ENCODE results near the gene PPP4R3A. TPM values are rescaled to one million over a fixed set of nuclear protein-coding genes. Genes with fewer than 3 reads are reported as not detected.
"Not testable (repeated sequence)": the region's sequence is repeated elsewhere in the genome, so short reads cannot be mapped to it uniquely, and the experiment has no call there.

The PPP4R3A gene
- total and polyA plus RNA-seq, 2 of the 4 experiments (the other 2 are of a cell fraction), result 28.2 to 28.9 TPM

GRCh38 chr14:91494392-91495065 lies 15.6 kb downstream of the PPP4R3A start:
- H2BK5ac ChIP-seq (ENCODE audit: low read depth, low read length, poor library complexity, severe bottlenecking); H2BK15ac ChIP-seq (ENCODE audit: low read depth, low read length); POLR2A ChIA-PET (ENCODE audit: unreplicated experiment); H4K5ac ChIP-seq (ENCODE audit: low read depth, low read length); H2BK120ac ChIP-seq (ENCODE audit: low read depth, low read length); H4K91ac ChIP-seq (ENCODE audit: insufficient read depth, low read depth, low read length); H2AK5ac ChIP-seq (ENCODE audit: low read depth, low read length); BruUV-seq (replicated peaks); H3K14ac ChIP-seq (replicated peaks; ENCODE audit: low read depth, low read length); H3K9me3 ChIP-seq (ENCODE audit: control insufficient read depth, insufficient read depth, low read length); H3K9ac ChIP-seq (ENCODE audit: low read depth, low read length); H3K4me3 ChIP-seq (ENCODE audit: insufficient read depth, low read depth, low read length); H3K56ac ChIP-seq (ENCODE audit: extremely low read depth, insufficient read depth, low read length); CTCF ChIA-PET; dilution Hi-C loops (cut with HindIII; ENCODE audit: low sequenced_read_pairs, unreplicated experiment); ATAC-seq (ENCODE audit: low read depth); intact Hi-C loops (cut with micrococcal nuclease); H3K36me3 ChIP-seq (ENCODE audit: control insufficient read depth, insufficient read depth, low read length); H3K23ac ChIP-seq (ENCODE audit: low read depth, low read length); DNase-seq; H2BK20ac ChIP-seq (ENCODE audit: low read depth, low read length); H3K18ac ChIP-seq (ENCODE audit: low read depth, low read length); H3K4me1 ChIP-seq (ENCODE audit: control insufficient read depth, insufficient read depth, low read length); H3K4ac ChIP-seq (ENCODE audit: low read depth, low read length); H3K9me1 ChIP-seq (ENCODE audit: insufficient read depth, low read length); H4K8ac ChIP-seq (ENCODE audit: low read depth in 2 of 2, low read length in 2 of 2); H3K4me2 ChIP-seq (ENCODE audit: low read depth, low read length); H2AK9ac ChIP-seq (replicated peaks; ENCODE audit: low read depth, low read length, poor library complexity); H2AFZ ChIP-seq (replicated peaks; ENCODE audit: low read length, poor library complexity); H3K27me3 ChIP-seq (ENCODE audit: control insufficient read depth, insufficient read depth, low read length); H3K27ac ChIP-seq (ENCODE audit: insufficient read depth, low read length): not testable (repeated sequence)
- in situ Hi-C loops (cut with MboI; ENCODE audit: low sequenced_read_pairs), result loop anchor here (25.0 kb wide), 2 partner anchors 518 to 1318 kb away; no protein-coding TSS in a partner anchor
- no CpG with 5 or more reads among the region's 8 CpGs for WGBS, 2 experiments (ENCODE audit: extremely low coverage in 2 of 2, insufficient read length in 1 of 2)
- H4K20me1 ChIP-seq (ENCODE audit: insufficient read depth, low read length), result peaks cover 89% of the 10 kb centered on the region
- peaks cover 4 to 31% of the 10 kb centered on the region in 2 experiments; a peak in 2 of 4 replicates for H3K79me1 ChIP-seq (ENCODE audit: low read depth in 1 of 2, low read length in 2 of 2)

All from IMR-90 (cell line).